SK-N-SH treated with all-trans-retinoic acid at 6 μM for 48 hours (cell line): ENCODE measurements around the gene PTGIR.

Source experiments
- ATAC-seq: fragments of 200-7000 bp; cut with Tn5 transposase; 3 replicates; pipeline ENCODE4 v1.9.1; 2020; ENCODE audit warnings: mild to moderate bottlenecking, moderate library complexity
- ARNTL ChIP-seq: fragments of 450-650 bp; formaldehyde crosslinking; IDR thresholded peaks from 2 replicates; pipeline ENCODE4 v1.5.0; 2020; ENCODE audit warnings: low read depth, mild to moderate bottlenecking, moderate library complexity, borderline replicate concordance
- BACH2 ChIP-seq: fragments of 250-450 bp; sonication (Bioruptor Pico); IDR thresholded peaks from 2 replicates; pipeline ENCODE4 v1.9.0; 2021; ENCODE audit warnings: mild to moderate bottlenecking, borderline replicate concordance
- CREB5 ChIP-seq: fragments of 250-450 bp; sonication (Bioruptor Pico); IDR thresholded peaks from 2 replicates; pipeline ENCODE4 v1.5.1; 2020; ENCODE audit warnings: low read depth, mild to moderate bottlenecking, moderate library complexity
- CSDC2 ChIP-seq: fragments of 250-450 bp; sonication (Bioruptor Pico); IDR thresholded peaks from 2 replicates; pipeline ENCODE4 v1.5.0; 2020; ENCODE audit warnings: mild to moderate bottlenecking, moderate library complexity
- CSRNP3 ChIP-seq: fragments of 250-450 bp; sonication (Bioruptor Pico); IDR thresholded peaks from 2 replicates; pipeline ENCODE4 v1.5.1; 2021; ENCODE audit warnings: mild to moderate bottlenecking, moderate library complexity
- ESRRG ChIP-seq: fragments of 250-450 bp; sonication (Bioruptor Pico); IDR thresholded peaks from 2 replicates; pipeline ENCODE4 v1.6.1; 2021; ENCODE audit warnings: mild to moderate bottlenecking
- GLIS3 ChIP-seq: fragments of 250-450 bp; sonication (Bioruptor Pico); IDR thresholded peaks from 2 replicates; pipeline ENCODE4 v1.5.0; 2020; ENCODE audit warnings: mild to moderate bottlenecking, moderate library complexity
- ISL1 ChIP-seq: fragments of 250-450 bp; sonication (Bioruptor Pico); IDR thresholded peaks from 2 replicates; pipeline ENCODE4 v2.1.2; 2022; ENCODE audit warnings: mild to moderate bottlenecking, moderate library complexity
- OSR1 ChIP-seq: fragments of 250-450 bp; sonication (Bioruptor Pico); IDR thresholded peaks from 2 replicates; pipeline ENCODE4 v1.8.0; 2022; ENCODE audit warnings: moderate library complexity, mild to moderate bottlenecking, inconsistent platforms
- PATZ1 ChIP-seq: fragments of 250-450 bp; sonication (Bioruptor Pico); IDR thresholded peaks from 2 replicates; pipeline ENCODE4 v1.8.0; 2020; ENCODE audit warnings: mild to moderate bottlenecking, moderate library complexity, borderline replicate concordance
- POU6F1 ChIP-seq: fragments of 250-450 bp; sonication (Bioruptor Pico); IDR thresholded peaks from 2 replicates; pipeline ENCODE4 v1.8.0; 2021; ENCODE audit warnings: low read depth, mild to moderate bottlenecking, moderate library complexity, borderline replicate concordance
- PPARA ChIP-seq: fragments of 250-450 bp; sonication (Bioruptor Pico); IDR thresholded peaks from 2 replicates; pipeline ENCODE4 v1.5.0; 2020; ENCODE audit warnings: mild to moderate bottlenecking, borderline replicate concordance
- RARB ChIP-seq: fragments of 250-450 bp; sonication (Bioruptor Pico); IDR thresholded peaks from 2 replicates; pipeline ENCODE4 v1.8.0; 2021; ENCODE audit warnings: mild to moderate bottlenecking, moderate library complexity
- SNAI2 ChIP-seq: fragments of 250-450 bp; sonication (Bioruptor Pico); IDR thresholded peaks from 2 replicates; pipeline ENCODE4 v1.5.0; 2020; ENCODE audit warnings: mild to moderate bottlenecking, moderate library complexity
- TCF4 ChIP-seq: fragments of 250-450 bp; sonication (Bioruptor Pico); IDR thresholded peaks from 2 replicates; pipeline ENCODE4 v1.8.0; 2021; ENCODE audit warnings: mild to moderate bottlenecking, moderate library complexity, borderline replicate concordance
- TOX ChIP-seq: fragments of 250-450 bp; sonication (Bioruptor Pico); IDR thresholded peaks from 2 replicates; pipeline ENCODE4 v1.8.0; 2021; ENCODE audit warnings: mild to moderate bottlenecking, moderate library complexity, borderline replicate concordance
- TSHZ2 ChIP-seq: fragments of 250-450 bp; sonication (Bioruptor Pico); IDR thresholded peaks from 2 replicates; pipeline ENCODE4 v1.5.0; 2020; ENCODE audit warnings: mild to moderate bottlenecking, moderate library complexity
- ZC3H10 ChIP-seq: fragments of 250-450 bp; sonication (Bioruptor Pico); IDR thresholded peaks from 2 replicates; pipeline ENCODE4 v1.5.1; 2021; ENCODE audit warnings: mild to moderate bottlenecking, moderate library complexity
- ZFP3 ChIP-seq: fragments of 250-450 bp; sonication (Bioruptor Pico); IDR thresholded peaks from 2 replicates; pipeline ENCODE4 v1.5.0; 2020; ENCODE audit warnings: mild to moderate bottlenecking, moderate library complexity
- ZFP30 ChIP-seq: fragments of 450-650 bp; formaldehyde crosslinking; IDR thresholded peaks from 2 replicates; pipeline ENCODE4 v1.5.0; 2022; ENCODE audit warnings: mild to moderate bottlenecking, moderate library complexity
- ZNF565 ChIP-seq: fragments of 450-650 bp; formaldehyde crosslinking; conservative IDR thresholded peaks from 2 replicates; pipeline ENCODE4 v1.5.0; 2020; ENCODE audit warnings: low read depth, mild to moderate bottlenecking, moderate library complexity
- ZNF70 ChIP-seq: fragments of 450-650 bp; formaldehyde crosslinking; IDR thresholded peaks from 2 replicates; pipeline ENCODE4 v1.5.0; 2020; ENCODE audit warnings: mild to moderate bottlenecking, moderate library complexity
- ZNF8 ChIP-seq: fragments of 450-650 bp; formaldehyde crosslinking; IDR thresholded peaks from 2 replicates; pipeline ENCODE4 v1.5.0; 2020; ENCODE audit warnings: mild to moderate bottlenecking, moderate library complexity

The PTGIR gene

GRCh38 chr19:46600384-46601317, 24.2 kb downstream of the PTGIR start:
- ATAC-seq = peak; percentile 87
- TF ChIP-seq OSR1 (peak; percentile 93), RARB (peak; percentile 63; the same call in 1 of the 2 replicates), ZC3H10 (CRISPR knock-in tag) (peak; percentile 75), ZNF565 (peak; percentile 94), SNAI2 (peak; percentile 97), PATZ1 (peak; percentile 38; the same call in 1 of the 2 replicates), ISL1 (CRISPR knock-in tag) (peak; percentile 37; the same call in 1 of the 2 replicates), BACH2 (CRISPR knock-in tag) (peak; percentile 97), CSRNP3 (CRISPR knock-in tag) (no peak), ZFP3 (CRISPR knock-in tag) (peak; percentile 91), GLIS3 (peak; percentile 84; the same call in 1 of the 2 replicates), TOX (CRISPR knock-in tag) (no peak), POU6F1 (CRISPR knock-in tag) (peak; percentile 96; the same call in 1 of the 2 replicates), ZNF70 (peak; percentile 71; the same call in 1 of the 2 replicates), ESRRG (CRISPR knock-in tag) (peak; percentile 71; the same call in 1 of the 2 replicates), ZNF8 (CRISPR knock-in tag) (peak; percentile 72; the same call in 1 of the 2 replicates), ZFP30 (CRISPR knock-in tag) (peak; percentile 54; the same call in 1 of the 2 replicates), CSDC2 (CRISPR knock-in tag) (peak; percentile 98), ARNTL (peak; percentile 87), PPARA (peak; percentile 84; the same call in 1 of the 2 replicates), CREB5 (no peak), TCF4 (CRISPR knock-in tag) (no peak), TSHZ2 (peak; percentile 99)

- ATAC-seq = no peak
- TF ChIP-seq TOX (CRISPR knock-in tag) = no peak
- TF ChIP-seq ZNF565 = no peak
- TF ChIP-seq PATZ1 = no peak
- no peak for TF ChIP-seq PPARA
These were observed 25.0 kb downstream of the PTGIR start for GRCh38 chr19:46599716-46600373.
